GM23248 (cell line): ENCODE measurements around the gene ZFP36L1. TPM values are rescaled to one million over a fixed set of nuclear protein-coding genes. Genes with fewer than 3 reads are reported as not detected.

Source experiments
- DNase-seq: peaks from one replicate; pipeline ENCODE4 v3.0.0-alpha.2; 2015
- H2AFZ ChIP-seq: fragments of 200-600 bp; sonication (generic); 2 replicates; pipeline ENCODE4 v1.6.1; 2016; ENCODE audit warnings: antibody characterized with exemption
- H3F3A ChIP-seq: fragments of 200-600 bp; sonication (generic); 2 replicates; pipeline ENCODE4 v1.6.1; 2016; ENCODE audit warnings: mild to moderate bottlenecking, antibody characterized with exemption, mixed run types; ENCODE audit not compliant: insufficient read depth
- H3K27ac ChIP-seq: fragments of 200-600 bp; sonication (generic); 2 replicates; pipeline ENCODE4 v1.5.1; 2016; ENCODE audit warnings: mild to moderate bottlenecking
- H3K27me3 ChIP-seq: fragments of 200-600 bp; sonication (generic); replicated peaks from 2 replicates; pipeline ENCODE4 v1.6.1; 2016; ENCODE audit warnings: mild to moderate bottlenecking; ENCODE audit not compliant: insufficient read depth
- H3K36me3 ChIP-seq: fragments of 200-600 bp; sonication (generic); 2 replicates; pipeline ENCODE4 v1.6.1; 2016; ENCODE audit warnings: low read depth, mild to moderate bottlenecking
- H3K4me1 ChIP-seq: fragments of 200-600 bp; sonication (generic); 2 replicates; pipeline ENCODE4 v1.6.1; 2016; ENCODE audit warnings: mild to moderate bottlenecking; ENCODE audit not compliant: insufficient read depth
- H3K4me2 ChIP-seq: fragments of 200-600 bp; sonication (generic); one replicate; pipeline ENCODE4 v1.6.1; 2016; ENCODE audit warnings: mild to moderate bottlenecking; ENCODE audit not compliant: unreplicated experiment
- H3K4me3 ChIP-seq: fragments of 200-600 bp; sonication (generic); 2 replicates; pipeline ENCODE4 v1.5.1; 2016; ENCODE audit warnings: mild to moderate bottlenecking
- H3K79me2 ChIP-seq: fragments of 200-600 bp; sonication (generic); 2 replicates; pipeline ENCODE4 v1.6.1; 2016; ENCODE audit warnings: mild to moderate bottlenecking; ENCODE audit not compliant: insufficient read depth
- H3K9ac ChIP-seq: fragments of 200-600 bp; sonication (generic); 2 replicates; pipeline ENCODE4 v1.6.1; 2016; ENCODE audit warnings: mild to moderate bottlenecking
- H3K9me2 ChIP-seq: fragments of 200-600 bp; sonication (generic); 2 replicates; pipeline ENCODE4 v1.6.1; 2016; ENCODE audit warnings: mixed run types, mild to moderate bottlenecking, moderate library complexity; ENCODE audit not compliant: insufficient read depth
- H3K9me3 ChIP-seq: fragments of 200-600 bp; sonication (generic); one replicate; pipeline ENCODE4 v1.6.1; 2017; ENCODE audit warnings: low read depth
- H4K20me1 ChIP-seq: fragments of 200-600 bp; sonication (generic); 2 replicates; pipeline ENCODE4 v1.6.0; 2016; ENCODE audit not compliant: insufficient read depth
- EZH2 ChIP-seq: fragments of 200-600 bp; sonication (generic); IDR thresholded peaks from 2 replicates; pipeline ENCODE4 v1.6.1; 2018; ENCODE audit warnings: antibody characterized with exemption, mild to moderate bottlenecking; ENCODE audit not compliant: insufficient read depth, poor library complexity, severe bottlenecking
- EZH2phosphoT487 ChIP-seq: fragments of 200-600 bp; sonication (generic); IDR thresholded peaks from 2 replicates; pipeline ENCODE4 v1.6.1; 2018; ENCODE audit warnings: antibody characterized with exemption, moderate library complexity, mild to moderate bottlenecking, low read depth; ENCODE audit not compliant: insufficient read depth
- WGBS, 2 experiments: methylation state at CpG; one replicate each; pipeline ENCODE4 v1.1.6; 2015 to 2017; ENCODE audit warnings: low lambda C conversion rate in 2 of 2, low coverage in 1 of 2; ENCODE audit errors: missing lambda C conversion rate in 2 of 2; 5-methylcytosine and 5-hydroxymethylcytosine counted together
- in situ Hi-C: fragments of 300-500 bp; cut with MboI; formaldehyde crosslinking; loops from 2 replicates; pipeline ENCODE4 v1.15.0; 2020
- polyA plus RNA-seq: library from polyadenylated mRNA; unstranded; fragments of >200 nt; fragmentation: Nextera tagmentation; extraction: Ambion mirVana; gene quantifications from 2 replicates; pipeline ENCODE4 v1.2.1, GENCODE V29; 2016
- total RNA-seq: library from RNA; depleted of rRNA; stranded (reverse); fragments of >200 nt; shearing (Covaris generic); gene quantifications from 2 replicates; pipeline ENCODE4 v1.2.3, GENCODE V29; 2014

ZFP36L1 gene
- total and polyA plus RNA-seq, 2 experiments from 2014 or later, result 92.9 to 599 TPM

- H4K20me1 ChIP-seq, result no peaks in the 10 kb centered on the region
- no peak overlapping the region for H2AFZ ChIP-seq
- H3K27me3 ChIP-seq, result no peaks in the 10 kb centered on the region
- H3K9me3 ChIP-seq, result no peaks in the 10 kb centered on the region
- peak; percentile 82 for DNase-seq
- peaks cover 13% of the 10 kb centered on the region for H3F3A ChIP-seq
- no peak overlapping the region for H3K4me2 ChIP-seq
- no peak overlapping the region for H3K4me3 ChIP-seq
- TF ChIP-seq EZH2phosphoT487 (no peak), EZH2 (no peak)
- in situ Hi-C loops, result no loop called here
- no peaks in the 10 kb centered on the region for H3K36me3 ChIP-seq
- H3K9me2 ChIP-seq, result no peaks in the 10 kb centered on the region
- H3K9ac ChIP-seq, result no peak overlapping the region
- H3K4me1 ChIP-seq, result peaks cover 23% of the 10 kb centered on the region
- H3K27ac ChIP-seq, result no peak overlapping the region
- 49 to 55% methylated on average over 8 to 10 of the region's 10 CpGs for WGBS, 2 experiments
- H3K79me2 ChIP-seq, result peaks cover 18% of the 10 kb centered on the region
Observed at GRCh38 chr14:68819260-68819691, 26.4 kb upstream of the ZFP36L1 start.

DNA sequence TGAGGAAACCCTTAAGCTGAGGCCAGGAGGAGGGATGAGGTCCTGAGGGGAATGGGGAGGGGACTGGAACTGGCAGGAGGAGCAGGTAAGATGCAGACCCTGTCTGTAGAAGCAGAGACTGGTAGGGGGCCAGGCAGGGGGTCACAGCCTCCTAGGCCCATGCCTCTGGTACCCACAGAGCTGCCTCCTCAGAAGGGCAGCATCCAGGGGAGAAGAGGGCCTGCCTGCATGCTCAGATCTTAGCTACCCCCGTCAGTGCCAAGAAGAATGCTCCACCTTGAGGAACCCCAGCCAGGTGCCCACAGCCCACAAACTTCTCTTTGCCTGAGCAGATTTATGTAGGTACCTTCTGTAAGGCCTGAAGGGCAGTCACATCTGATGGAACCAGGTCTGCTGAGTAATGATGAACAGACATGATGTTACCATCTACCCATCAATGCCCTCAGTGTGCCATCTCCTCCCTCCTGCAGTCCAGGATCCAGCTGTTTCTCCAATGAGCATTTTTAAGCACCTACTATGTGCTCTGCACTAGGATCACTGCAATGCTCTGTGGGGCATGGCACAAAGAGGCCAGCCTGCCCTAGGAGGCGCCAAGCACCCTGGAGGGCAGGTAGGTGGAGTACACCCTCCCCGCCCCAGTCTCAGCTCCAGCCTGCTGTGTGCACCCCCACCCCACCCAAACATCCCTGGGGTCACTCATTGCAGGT is 24.8 kb upstream of the ZFP36L1 start:
- Histone ChIP-seq H3K4me2 (no peak overlapping the region), H2AFZ (no peak overlapping the region), H3K9me2 (no peaks in the 10 kb centered on the region), H3K9me3 (no peaks in the 10 kb centered on the region), H3K79me2 (peaks cover 34% of the 10 kb centered on the region), H3K36me3 (no peaks in the 10 kb centered on the region), H3K9ac (no peak overlapping the region), H4K20me1 (no peaks in the 10 kb centered on the region), H3K27me3 (no peaks in the 10 kb centered on the region), H3K4me1 (peaks cover 29% of the 10 kb centered on the region), H3K4me3 (no peak overlapping the region), H3K27ac (no peak overlapping the region; the same call in 1 of the 2 replicates), H3F3A (peaks cover 17% of the 10 kb centered on the region)
- TF ChIP-seq EZH2phosphoT487 (no peak), EZH2 (no peak)
- in situ Hi-C loops, result no loop called here
- WGBS, 2 experiments, result 94 to 96% methylated on average over 3 of the region's 3 CpGs
- no peak for DNase-seq

DNA sequence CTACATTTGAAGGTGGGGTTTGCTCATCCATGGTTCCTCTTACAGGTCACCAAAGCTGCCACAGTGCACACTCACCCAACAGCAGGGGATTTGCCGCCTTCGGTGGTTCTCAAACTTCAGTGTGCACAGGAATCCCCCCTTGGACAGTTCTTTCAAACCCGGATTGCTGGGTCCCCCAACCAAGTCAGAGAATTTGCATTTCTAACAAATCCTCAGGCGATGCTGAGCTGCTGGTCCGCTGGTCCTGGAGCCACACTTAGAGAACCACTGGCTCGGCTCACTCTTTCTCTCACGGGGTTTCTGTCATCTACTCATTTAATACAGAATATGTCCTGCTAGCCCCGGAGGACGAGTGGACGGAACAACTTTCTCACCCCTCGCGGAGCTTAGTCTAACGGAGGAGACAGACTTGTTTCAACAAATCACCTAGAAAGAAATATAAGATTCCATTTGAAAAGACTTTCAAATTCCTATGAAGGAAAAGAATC is 24.1 kb upstream of the ZFP36L1 start:
- Histone ChIP-seq H3F3A (peaks cover 17% of the 10 kb centered on the region), H3K27ac (peak overlapping the region; percentile 92), H3K9ac (peak overlapping the region; percentile 86), H3K79me2 (peaks cover 41% of the 10 kb centered on the region), H3K4me3 (peak overlapping the region; percentile 72), H3K27me3 (no peaks in the 10 kb centered on the region), H3K9me3 (no peaks in the 10 kb centered on the region), H3K9me2 (no peaks in the 10 kb centered on the region), H2AFZ (peak overlapping the region; percentile 64; the same call in 1 of the 2 replicates), H3K4me1 (peaks cover 29% of the 10 kb centered on the region), H4K20me1 (no peaks in the 10 kb centered on the region), H3K4me2 (peak overlapping the region; percentile 85), H3K36me3 (no peaks in the 10 kb centered on the region)
- TF ChIP-seq EZH2, result no peak
- TF ChIP-seq EZH2phosphoT487, result no peak
- no peak for DNase-seq
- WGBS, 2 experiments, result 18 to 21% methylated on average over 13 of the region's 13 CpGs
- in situ Hi-C loops, result no loop called here

DNA sequence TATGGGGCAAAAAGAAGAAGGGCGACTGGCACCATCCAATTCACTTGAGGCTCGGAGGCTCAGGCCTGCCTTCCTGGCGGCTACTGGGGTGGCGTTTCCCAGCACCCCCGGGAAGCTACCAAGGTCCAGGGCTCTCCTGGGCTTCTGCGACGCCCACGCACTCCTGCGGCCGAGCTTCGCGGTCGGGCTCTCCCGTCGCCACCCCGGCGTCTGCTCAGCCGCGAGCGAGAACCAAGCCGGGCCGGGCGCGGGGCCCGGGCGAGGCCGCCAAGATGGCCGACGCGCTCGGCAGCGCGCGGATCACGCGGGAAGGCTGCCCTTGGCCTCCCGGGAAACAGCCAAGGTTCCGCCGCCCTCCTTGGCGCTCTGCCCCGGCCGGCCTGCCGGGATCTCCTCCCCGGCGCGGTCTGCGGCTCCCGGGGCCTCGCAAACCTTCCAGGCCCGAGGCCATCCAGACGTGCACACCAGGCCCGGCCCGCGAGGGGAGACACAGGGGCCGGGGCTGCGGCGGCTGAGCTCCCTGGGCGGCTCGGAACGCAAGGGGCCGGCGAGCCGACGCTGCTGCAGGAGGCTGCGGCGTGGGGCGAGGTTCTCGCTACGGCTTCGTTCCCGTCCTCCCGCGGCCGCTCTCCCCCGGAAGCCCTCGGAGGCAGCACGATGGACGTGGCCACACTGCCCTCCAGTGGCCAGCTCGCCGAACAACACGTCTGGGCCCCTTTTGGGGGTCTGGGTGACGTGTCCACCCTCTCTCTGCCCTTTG is 23.5 kb upstream of the ZFP36L1 start:
- H3K4me2 ChIP-seq, result peak overlapping the region; percentile 85
- TF ChIP-seq EZH2, result no peak
- TF ChIP-seq EZH2phosphoT487, result no peak
- H3K4me3 ChIP-seq, result peak overlapping the region; percentile 72
- H3K9ac ChIP-seq, result peak overlapping the region; percentile 86
- H3K9me2 ChIP-seq, result no peaks in the 10 kb centered on the region
- peak overlapping the region; percentile 92 for H3K27ac ChIP-seq
- no peaks in the 10 kb centered on the region for H4K20me1 ChIP-seq
- no peaks in the 10 kb centered on the region for H3K36me3 ChIP-seq
- no peaks in the 10 kb centered on the region for H3K27me3 ChIP-seq
- 1 to 2% methylated on average over 63 to 67 of the region's 82 CpGs for WGBS, 2 experiments
- in situ Hi-C loops, result no loop called here
- H2AFZ ChIP-seq, result peak overlapping the region; percentile 64
- peaks cover 47% of the 10 kb centered on the region for H3K79me2 ChIP-seq
- DNase-seq, result peak; percentile 97
- H3K4me1 ChIP-seq, result peaks cover 29% of the 10 kb centered on the region
- peaks cover 17% of the 10 kb centered on the region for H3F3A ChIP-seq
- no peaks in the 10 kb centered on the region for H3K9me3 ChIP-seq
